GM20000 (cell line): ENCODE results near the gene KIF7.
"Not testable (repeated sequence)": the region's sequence is repeated elsewhere in the genome, so short reads cannot be mapped to it uniquely, and the experiment has no call there.

Source experiments
- DNase-seq: peaks from one replicate; pipeline ENCODE4 v3.0.0; 2012; ENCODE audit warnings: low spot score
- CTCF ChIP-seq: IDR thresholded peaks from 2 replicates; pipeline ENCODE4 v1.5.1; 2012; ENCODE audit warnings: mild to moderate bottlenecking, control low read depth; ENCODE audit errors: extremely low read depth, missing control alignments

Gene KIF7

GRCh38 chr15:89654847-89655805, at the start of gene KIF7:
KIF7 (minus strand) TSS chr15:89655467; CDS start chr15:89652930, 2,537 bp downstream.
- no peak for TF ChIP-seq CTCF
- DNase-seq: peak; percentile 83

GRCh38 chr15:89704411-89704810, 49.1 kb upstream of the KIF7 start:
- no peak for TF ChIP-seq CTCF
- no peak for DNase-seq

GRCh38 chr15:89695198-89695597, 39.9 kb upstream of the KIF7 start:
- DNase-seq: no peak
- no peak for TF ChIP-seq CTCF

- DNase-seq: no peak
- TF ChIP-seq CTCF: no peak
Observed at GRCh38 chr15:89693696-89694095, 38.4 kb upstream of the KIF7 start.

GRCh38 chr15:89693091-89693490, 37.8 kb upstream of the KIF7 start:
- DNase-seq: no peak
- no peak for TF ChIP-seq CTCF

- no peak for TF ChIP-seq CTCF
- DNase-seq: peak; percentile 84
Observed at GRCh38 chr15:89690276-89691218, 35.3 kb upstream of the KIF7 start, which contains the start of the genes PEX11A and WDR93. PEX11A (minus strand) TSS chr15:89690754; CDS start chr15:89690632, 122 bp downstream. WDR93 (plus strand) TSS chr15:89690811; CDS start chr15:89701747, 10,936 bp downstream.

- not testable (repeated sequence) for DNase-seq
Observed at GRCh38 chr15:89689930-89690275, 34.6 kb upstream of the KIF7 start.
